GM18951 (cell line): ENCODE data around the gene LTBP1.

Experiments
- POLR2A ChIP-seq: IDR thresholded peaks from 4 replicates; pipeline ENCODE4 v1.6.1; 2011; ENCODE audit warnings: mild to moderate bottlenecking; ENCODE audit not compliant: insufficient read length, insufficient read depth; ENCODE audit errors: extremely low read depth
- in situ Hi-C: fragments of 300-500 bp; cut with MboI; formaldehyde crosslinking; loops from one replicate; pipeline ENCODE4 v1.12.0; 2022; ENCODE audit warnings: low sequenced_read_pairs, mixed read lengths, inconsistent platforms; ENCODE audit not compliant: unreplicated experiment

Gene LTBP1

DNA sequence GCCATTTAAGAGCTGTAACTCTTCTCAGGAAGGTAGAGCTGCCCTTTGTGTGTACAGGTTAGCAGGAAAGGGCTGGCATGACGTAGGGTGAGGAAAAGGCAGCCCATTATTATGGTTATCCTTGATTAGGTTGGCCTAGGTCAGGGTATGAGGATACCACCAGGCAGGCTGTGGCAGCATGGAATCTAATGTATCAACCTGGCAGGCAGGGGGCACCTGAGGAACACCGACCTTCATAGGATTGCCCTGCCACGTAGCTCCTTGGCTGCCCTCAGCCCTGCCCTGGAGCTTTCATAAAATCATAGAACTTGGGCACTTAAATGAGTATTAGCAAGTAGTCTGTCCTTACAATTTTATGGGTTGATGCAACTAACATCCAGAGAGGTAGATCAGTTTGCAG is 261.6 kb downstream of the LTBP1 start:
- TF ChIP-seq POLR2A, result no peak

DNA sequence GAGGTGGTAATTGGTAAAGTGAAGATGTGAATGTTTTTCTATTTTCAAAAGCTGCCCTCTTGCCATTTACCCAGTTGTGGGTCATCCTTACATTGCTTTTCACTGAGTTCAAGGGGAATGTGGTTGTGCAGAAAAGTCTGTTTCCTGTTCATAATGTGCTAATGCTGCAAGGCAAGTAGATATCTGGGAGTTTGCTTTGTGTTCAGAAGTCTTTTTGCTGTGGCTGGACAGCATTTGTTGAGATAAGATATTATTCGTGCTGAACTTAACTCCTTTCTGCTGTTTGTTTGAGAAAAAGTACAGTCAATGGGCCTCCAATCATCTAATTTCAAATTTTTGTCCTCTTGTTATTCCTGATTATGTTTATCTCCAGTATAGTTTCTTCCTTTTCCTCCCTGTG is 263.2 kb downstream of the LTBP1 start:
- TF ChIP-seq POLR2A, result no peak
- in situ Hi-C loops, result no loop called here

More for the DNA sequence above, 261.6 kb downstream of the LTBP1 start:
- in situ Hi-C loops, result no loop called here

- in situ Hi-C loops, result no loop called here
- TF ChIP-seq POLR2A, result no peak
Observed at GRCh38 chr2:33210626-33211025, 263.9 kb downstream of the LTBP1 start.

GRCh38 chr2:33212151-33212550 is 265.4 kb downstream of the LTBP1 start:
- no peak for TF ChIP-seq POLR2A
- in situ Hi-C loops, result no loop called here

DNA sequence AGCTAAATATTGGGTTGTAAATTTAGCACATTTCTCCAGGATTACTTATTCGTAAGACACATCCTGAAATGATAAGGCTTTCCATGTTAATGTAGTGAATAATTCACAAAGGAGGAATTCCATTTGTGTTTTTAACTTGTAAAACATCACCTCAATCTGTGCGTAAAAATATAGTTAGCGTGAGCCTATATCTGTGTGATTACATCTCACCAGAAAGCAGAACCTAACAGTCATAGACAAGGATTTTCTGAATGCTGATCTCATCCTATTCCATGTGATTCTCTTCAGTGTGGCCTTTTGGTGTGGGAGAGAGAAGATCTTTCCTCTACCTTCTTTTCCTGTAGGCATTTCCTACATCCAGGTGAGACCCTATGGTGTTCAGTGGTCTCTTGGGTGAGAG is 266.5 kb downstream of the LTBP1 start:
- no peak for TF ChIP-seq POLR2A
- in situ Hi-C loops, result no loop called here

DNA sequence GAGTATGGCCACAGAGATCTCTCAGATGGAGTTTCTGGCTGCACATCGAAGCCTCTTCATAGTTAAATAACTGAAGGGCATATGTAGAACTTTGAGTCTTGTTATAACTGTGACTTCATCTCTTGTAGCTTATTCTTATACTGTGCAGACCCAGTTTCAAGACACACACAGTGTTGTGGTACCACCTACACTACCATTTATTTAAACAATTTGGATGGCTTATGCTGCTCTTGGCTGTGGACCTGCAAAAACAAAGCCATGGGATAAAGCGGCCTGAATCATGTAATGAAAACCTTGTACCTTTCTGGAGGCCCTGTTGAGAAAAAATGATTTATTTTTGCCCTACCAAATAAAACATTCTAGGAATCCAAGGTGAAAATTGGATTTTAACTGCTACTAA is 266.9 kb downstream of the LTBP1 start:
- in situ Hi-C loops, result no loop called here
- no peak for TF ChIP-seq POLR2A

GRCh38 chr2:33214436-33214835 is 267.7 kb downstream of the LTBP1 start:
- in situ Hi-C loops, result no loop called here
- no peak for TF ChIP-seq POLR2A

DNA sequence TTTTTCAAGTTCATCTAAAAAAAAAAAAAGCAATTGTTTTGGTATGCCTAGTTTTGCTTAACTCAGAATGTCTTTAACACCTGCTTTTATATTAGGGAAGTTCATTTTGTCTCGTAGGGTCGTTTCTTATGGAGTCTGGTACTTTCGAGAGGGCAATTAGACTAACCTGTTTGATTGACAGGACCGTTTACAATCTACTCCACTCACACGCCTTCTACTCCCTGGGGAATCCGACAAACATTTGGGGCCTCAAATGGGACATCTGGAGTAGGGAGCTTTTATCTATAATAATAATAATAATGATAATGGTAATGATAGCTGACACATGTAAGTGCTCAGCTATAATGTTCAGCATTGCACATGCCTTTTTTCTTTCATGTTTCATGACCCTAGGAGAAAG is 268.1 kb downstream of the LTBP1 start:
- in situ Hi-C loops, result no loop called here
- no peak for TF ChIP-seq POLR2A

GRCh38 chr2:33215299-33215698 is 268.5 kb downstream of the LTBP1 start:
- TF ChIP-seq POLR2A, result no peak
- in situ Hi-C loops, result no loop called here

DNA sequence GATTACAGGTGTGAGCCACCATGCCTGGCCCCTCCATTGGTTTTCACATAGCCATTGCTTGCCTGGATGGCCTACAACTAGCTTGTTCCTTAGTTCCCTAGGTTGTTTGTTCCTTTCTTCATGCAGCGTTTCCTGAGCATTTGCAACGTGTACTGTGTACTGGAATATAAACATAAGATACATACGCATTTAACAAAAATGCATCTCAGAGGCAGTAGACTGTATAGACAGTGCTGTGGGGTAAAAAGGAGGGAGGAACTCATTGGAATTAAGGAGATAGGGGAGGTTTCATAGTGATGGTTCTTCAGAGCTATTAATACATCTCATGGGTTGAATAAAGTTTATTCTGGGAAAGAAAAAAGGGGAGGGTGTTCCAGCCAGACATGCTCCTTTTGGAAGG is 269.2 kb downstream of the LTBP1 start:
- TF ChIP-seq POLR2A, result no peak
- in situ Hi-C loops, result no loop called here

GRCh38 chr2:33216508-33217182 is 269.9 kb downstream of the LTBP1 start:
- no peak for TF ChIP-seq POLR2A
- in situ Hi-C loops, result no loop called here

DNA sequence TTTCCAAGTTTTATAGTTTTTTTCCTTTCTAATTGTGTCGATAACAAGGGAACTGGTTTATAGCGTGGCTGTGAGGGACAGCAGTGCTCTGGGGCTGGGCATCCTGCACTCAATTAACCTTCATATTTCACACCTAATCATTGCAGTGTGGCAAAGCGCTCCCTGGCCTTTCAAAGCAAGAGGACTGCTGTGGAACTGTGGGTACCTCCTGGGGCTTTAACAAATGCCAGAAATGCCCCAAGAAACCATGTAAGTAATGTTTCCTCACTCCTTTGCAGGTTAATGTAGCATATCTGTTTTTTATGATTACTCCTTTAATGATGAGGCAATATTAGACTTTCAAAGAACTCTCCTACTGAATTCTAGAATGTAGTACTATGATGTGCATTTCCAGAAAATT is 270.7 kb downstream of the LTBP1 start:
- in situ Hi-C loops, result no loop called here
- no peak for TF ChIP-seq POLR2A

- in situ Hi-C loops, result no loop called here
- no peak for TF ChIP-seq POLR2A
Observed at GRCh38 chr2:33219114-33219513, 272.4 kb downstream of the LTBP1 start.

DNA sequence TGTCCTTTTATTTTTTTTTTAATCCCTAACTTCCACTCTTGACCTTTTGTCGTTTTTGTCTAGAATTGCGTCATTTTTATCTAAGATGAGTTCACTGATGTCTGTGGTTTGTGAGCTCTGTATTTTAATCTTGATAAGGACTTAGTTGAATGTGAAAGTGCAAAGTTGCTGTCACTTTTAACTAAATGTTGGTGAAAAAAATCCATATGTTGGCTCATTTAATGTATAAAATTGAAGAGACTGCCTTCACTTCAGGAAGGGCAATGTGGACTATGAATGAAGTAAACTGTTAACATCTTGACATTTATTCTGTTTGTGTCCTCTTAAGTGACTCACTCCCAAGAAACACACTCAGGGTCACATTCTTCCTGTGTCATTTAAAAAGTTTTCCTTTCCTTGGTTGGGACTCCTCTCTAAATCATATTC is 273.1 kb downstream of the LTBP1 start:
- in situ Hi-C loops, result no loop called here

DNA sequence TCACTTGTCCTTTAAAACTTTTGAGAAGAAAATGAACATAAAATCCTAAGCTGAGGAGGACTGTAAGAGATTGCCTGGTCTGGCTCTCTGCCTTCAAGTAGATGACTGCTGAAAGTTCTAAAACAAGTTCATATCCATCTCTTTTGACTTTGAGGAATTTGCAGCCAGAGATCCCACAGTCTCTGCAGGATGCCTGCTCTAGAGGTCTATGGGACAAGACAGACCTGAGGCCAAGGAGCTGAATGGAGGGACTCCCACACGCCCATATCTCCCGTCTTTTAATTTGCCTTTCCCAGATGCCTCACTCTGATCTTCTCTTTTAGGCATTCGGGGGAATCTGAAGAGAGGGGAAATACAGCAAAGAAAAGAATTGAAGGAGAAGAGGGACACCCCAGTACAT is 273.8 kb downstream of the LTBP1 start:
- in situ Hi-C loops, result no loop called here

More for the DNA sequence above, 273.1 kb downstream of the LTBP1 start:
- no peak for TF ChIP-seq POLR2A

More for the DNA sequence above, 273.8 kb downstream of the LTBP1 start:
- no peak for TF ChIP-seq POLR2A
